K562 (cell line): Measurements from ENCODE around the gene TRIM26. TPM values are rescaled to one million over a fixed set of nuclear protein-coding genes. Genes with fewer than 3 reads are reported as not detected.

Experiments used
- ATAC-seq: fragments of 200-7000 bp; cut with Tn5 transposase; 3 replicates; pipeline ENCODE4 v1.9.1; 2020; ENCODE audit warnings: moderate library complexity
- BruUV-seq: library from RNA; stranded (reverse); fragments of 400-500 nt; replicated peaks from 2 replicates; lab custom pipeline; 2021; lab: Mats Ljungman, UMichigan
- CTCF ChIA-PET: fragments of 300-600 bp; formaldehyde crosslinking; extraction: SDS; loops from one replicate; lab custom pipeline; 2021; ENCODE audit warnings: low intra/inter-chr PET ratio; lab: Yijun Ruan, JAX
- POLR2A ChIA-PET: fragments of 300-600, 350-650 bp; sonication (Branson Sonifier 250); formaldehyde crosslinking; extraction: SDS; loops from one replicate; lab custom pipeline; 2021; ENCODE audit warnings: antibody characterized with exemption, inconsistent platforms; lab: Yijun Ruan, JAX
- DNase-seq, 4 experiments: peaks; one replicate each; pipeline versions ENCODE4 v3.0.0 to v3.0.0-alpha.2; 2011 to 2018; ENCODE audit warnings: low spot score in 3 of 4, mixed read lengths in 3 of 4; ENCODE audit errors: extremely low read depth in 1 of 4
- FAIRE-seq: peaks from 2 replicates; lab custom pipeline; 2011; peaks lifted over from hg19 to GRCh38; lab: Jason Lieb, UNC
- H2AFZ ChIP-seq: 2 replicates; pipeline ENCODE4 v1.6.0; 2011; ENCODE audit warnings: low read depth, low read length, control low read depth, inconsistent platforms
- H3K27ac ChIP-seq: fragments of 200-600 bp; 3 replicates; pipeline ENCODE4 v1.8.0; 2011; ENCODE audit warnings: low read depth, mild to moderate bottlenecking, control low read depth, inconsistent platforms, low read length, moderate library complexity, mixed read lengths; ENCODE audit errors: extremely low read depth
- H3K27me3 ChIP-seq, 2 experiments: fragments of 300-600 bp in 1 of 2; 2 replicates in 1 of 2; 3 replicates in 1 of 2; pipeline versions ENCODE4 v1.6.0 to v1.8.0; 2011; ENCODE audit warnings: inconsistent platforms in 2 of 2, low read length in 2 of 2, mild to moderate bottlenecking in 1 of 2, mixed read lengths in 1 of 2, moderate library complexity in 1 of 2; ENCODE audit not compliant: control insufficient read depth in 2 of 2, insufficient read depth in 2 of 2
- H3K36me3 ChIP-seq: fragments of 300-600 bp; 3 replicates; pipeline ENCODE4 v1.8.0; 2011; ENCODE audit warnings: mild to moderate bottlenecking, low read length, inconsistent platforms; ENCODE audit not compliant: control insufficient read depth, insufficient read depth
- H3K4me1 ChIP-seq, 2 experiments: fragments of 200-600 bp in 1 of 2; replicated peaks in 1 of 2; 2 replicates in 1 of 2; 3 replicates in 1 of 2; pipeline versions ENCODE4 v1.5.1 to v1.8.0; 2011; ENCODE audit warnings: inconsistent platforms in 2 of 2, low read length in 2 of 2, mild to moderate bottlenecking in 1 of 2, mixed read lengths in 1 of 2, moderate library complexity in 1 of 2; ENCODE audit not compliant: control insufficient read depth in 2 of 2, insufficient read depth in 2 of 2
- H3K4me2 ChIP-seq: 2 replicates; pipeline ENCODE4 v1.6.1; 2011; ENCODE audit warnings: low read length, control low read depth, inconsistent platforms, mixed read lengths; ENCODE audit not compliant: insufficient read depth
- H3K4me3 ChIP-seq: fragments of 200-600 bp; sonication (generic), shearing (Covaris generic); 2 replicates; pipeline ENCODE4 v1.5.1; 2016; ENCODE audit warnings: control low read depth, inconsistent platforms
- H3K79me2 ChIP-seq: fragments of 200-600 bp; 3 replicates; pipeline ENCODE4 v1.8.0; 2011; ENCODE audit warnings: low read length, inconsistent platforms; ENCODE audit not compliant: control insufficient read depth, insufficient read depth
- H3K9ac ChIP-seq, 2 experiments: 2 replicates each; pipeline versions ENCODE4 v1.6.0 to v1.6.1; 2011; ENCODE audit warnings: low read depth in 2 of 2, low read length in 2 of 2, control low read depth in 1 of 2, inconsistent platforms in 1 of 2, mild to moderate bottlenecking in 1 of 2, mixed read lengths in 1 of 2; ENCODE audit not compliant: insufficient read depth in 1 of 2
- H3K9me1 ChIP-seq: one replicate; pipeline ENCODE4 v1.6.0; 2011; ENCODE audit warnings: inconsistent platforms, mild to moderate bottlenecking, low read length, moderate library complexity; ENCODE audit not compliant: control insufficient read depth, insufficient read depth
- H3K9me3 ChIP-seq: replicated peaks from 2 replicates; pipeline ENCODE4 v1.5.1; 2011; ENCODE audit warnings: low read depth, low read length, inconsistent platforms; ENCODE audit not compliant: control insufficient read depth, insufficient read depth
- H4K20me1 ChIP-seq: replicated peaks from 2 replicates; pipeline ENCODE4 v1.6.1; 2011; ENCODE audit warnings: low read length, inconsistent platforms, mixed read lengths; ENCODE audit not compliant: control insufficient read depth, insufficient read depth
- CBFA2T3 ChIP-seq: fragments of 450-650 bp; IDR thresholded peaks from 2 replicates; pipeline ENCODE4 v1.6.1; 2017
- EZH2 ChIP-seq: IDR thresholded peaks from 2 replicates; pipeline ENCODE4 v1.6.1; 2012; ENCODE audit warnings: low read depth, mild to moderate bottlenecking, inconsistent platforms, low read length, borderline replicate concordance
- ILF3 ChIP-seq: fragments of 450-650 bp; IDR thresholded peaks from 2 replicates; pipeline ENCODE4 v1.6.1; 2018; ENCODE audit warnings: antibody characterized with exemption, mild to moderate bottlenecking, moderate library complexity, borderline replicate concordance
- NCOA1 ChIP-seq: fragments of 450-650 bp; IDR thresholded peaks from 2 replicates; pipeline ENCODE4 v1.6.1; 2016; ENCODE audit warnings: low read depth
- SRSF9 ChIP-seq: fragments of 200-400 bp; formaldehyde crosslinking; IDR thresholded peaks from 2 replicates; pipeline ENCODE4 v1.6.1; 2017; ENCODE audit warnings: low read depth, low read length, borderline replicate concordance
- ZBTB17 ChIP-seq: fragments of 450-650 bp; formaldehyde crosslinking; IDR thresholded peaks from 2 replicates; pipeline ENCODE4 v1.4.0; 2020; ENCODE audit warnings: mild to moderate bottlenecking
- ZFP36 ChIP-seq: fragments of 150-350 bp; IDR thresholded peaks from 2 replicates; pipeline ENCODE4 v1.6.1; 2018; ENCODE audit warnings: low read length, low read depth; ENCODE audit not compliant: partially characterized antibody
- ZNF347 ChIP-seq: fragments of 450-650 bp; formaldehyde crosslinking; IDR thresholded peaks from 2 replicates; pipeline ENCODE4 v1.4.0; 2020; ENCODE audit warnings: low read depth, mild to moderate bottlenecking, moderate library complexity
- ZNF407 ChIP-seq: fragments of 450-650 bp; IDR thresholded peaks from 2 replicates; pipeline ENCODE4 v1.6.1; 2016; ENCODE audit warnings: low read depth
- ZNF668 ChIP-seq: fragments of 250-450 bp; sonication (Bioruptor Pico); IDR thresholded peaks from 2 replicates; pipeline ENCODE4 v1.8.0; 2022; ENCODE audit warnings: mild to moderate bottlenecking, inconsistent platforms
- ZNF780A ChIP-seq: fragments of 250-450 bp; sonication (Bioruptor Pico); IDR thresholded peaks from 2 replicates; pipeline ENCODE4 v1.5.0; 2021; ENCODE audit warnings: mild to moderate bottlenecking
- WGBS: fragments of 100-300 bp; shearing (Covaris generic); methylation state at CpG from one replicate; pipeline ENCODE4 v1.1.6; 2016; ENCODE audit warnings: low coverage, mixed read lengths; ENCODE audit not compliant: insufficient coverage; ENCODE audit errors: missing lambda C conversion rate; 5-methylcytosine and 5-hydroxymethylcytosine counted together
- in situ Hi-C: fragments of 300-500 bp; cut with MboI; formaldehyde crosslinking; loops from 4 replicates; pipeline ENCODE4 v1.15.0; 2018; ENCODE audit warnings: inconsistent platforms, mixed read lengths
- intact Hi-C: fragments of 100-400 bp; cut with micrococcal nuclease; formaldehyde crosslinking; loops from 2 replicates; pipeline ENCODE4 v1.14.2; 2022
- polyA plus RNA-seq, 8 experiments: library from polyadenylated mRNA; depleted of rRNA in 4 of 8; stranded (reverse) in 5 of 8; unstranded in 3 of 8; fragments of >200 nt; fragmentation: Nextera tagmentation in 2 of 8; fragmentation: Illumina TruSeq in 1 of 8; extraction: Ambion mirVana in 2 of 8; extraction: Trizol in 1 of 8; gene quantifications; 2 replicates each; pipeline versions ENCODE4 v1.2.1 to v1.2.3, GENCODE V29; 2011 to 2014; ENCODE audit warnings: inconsistent platforms in 1 of 8, missing spikeins in 1 of 8
- total RNA-seq, 7 experiments: library from RNA; depleted of rRNA in 6 of 7; stranded (reverse); fragments of >200 nt in 6 of 7; fragmentation: Illumina TruSeq in 2 of 7; extraction: Trizol in 2 of 7; gene quantifications; 2 replicates each; pipeline versions ENCODE4 v1.2.1 to v1.2.3, GENCODE V29; 2011 to 2021; ENCODE audit warnings: low replicate concordance in 1 of 7

TRIM26 gene
- total and polyA plus RNA-seq, 9 of the 15 experiments (the other 6 are each of a cell fraction or from before 2014, with no cell fraction given) = 0.80 to 5.0 (median 2.8) TPM

- no peak for ATAC-seq
- Histone ChIP-seq H3K9ac (no peak overlapping the region), H3K79me2 (no peaks in the 10 kb centered on the region), H3K9me1 (no peaks in the 10 kb centered on the region), H3K36me3 (no peaks in the 10 kb centered on the region), H3K27me3 (no peaks in the 10 kb centered on the region), H3K9me3 (no peaks in the 10 kb centered on the region), H4K20me1 (no peaks in the 10 kb centered on the region), H3K4me3 (no peak overlapping the region), H3K4me2 (peak overlapping the region; percentile 32; the same call in 1 of the 2 replicates), H3K4me1 (no peaks in the 10 kb centered on the region), H3K27ac (no peak overlapping the region), H2AFZ (peak overlapping the region; percentile 70)
- DNase-seq = no peak
- ChIA-PET POLR2A (interaction anchor here (0.6 to 1.0 kb wide), 3 partner anchors 9 to 690 kb away, joined by 3 to 5 read pairs (median 3); no protein-coding TSS in a partner anchor), CTCF (no interaction called here)
- BruUV-seq = no TSS peak
- in situ Hi-C loops (no loop called here), intact Hi-C loops (no loop called here)
- FAIRE-seq = no peak
- 5% methylated on average over 6 of the region's 6 CpGs for WGBS
- TF ChIP-seq ZFP36 (no peak), ZNF668 (CRISPR knock-in tag) (no peak), ZBTB17 (CRISPR knock-in tag) (no peak), ZNF347 (no peak), ZNF780A (CRISPR knock-in tag) (no peak), ILF3 (no peak), ZNF407 (no peak), SRSF9 (no peak), NCOA1 (no peak), CBFA2T3 (no peak), EZH2 (no peak)
Observed at GRCh38 chr6:30227763-30228487, 14.7 kb upstream of the TRIM26 start.
